C4-2B (cell line): ENCODE measurements around the gene SYCP1.
"Not testable (repeated sequence)": the region's sequence is repeated elsewhere in the genome, so short reads cannot be mapped to it uniquely, and the experiment has no call there.

Experiments used
- H3K27ac ChIP-seq: fragments of 450-650 bp; 2 replicates; pipeline ENCODE4 v1.5.1; 2017
- CTCF ChIP-seq: fragments of 450-650 bp; conservative IDR thresholded peaks from 2 replicates; pipeline ENCODE4 v1.5.1; 2017; ENCODE audit warnings: mild to moderate bottlenecking
- ZFX ChIP-seq: fragments of 450-650 bp; IDR thresholded peaks from 2 replicates; pipeline ENCODE4 v1.6.1; 2017

SYCP1 gene

GRCh38 chr1:114901814-114902213 lies 47.2 kb downstream of the SYCP1 start:
- TF ChIP-seq ZFX, result no peak
- no peak for TF ChIP-seq CTCF
- no peak overlapping the region for H3K27ac ChIP-seq

GRCh38 chr1:114902343-114902742 lies 47.7 kb downstream of the SYCP1 start:
- no peak overlapping the region for H3K27ac ChIP-seq
- TF ChIP-seq ZFX (no peak), CTCF (no peak)

- no peak overlapping the region for H3K27ac ChIP-seq
- TF ChIP-seq ZFX, result no peak
- no peak for TF ChIP-seq CTCF
Observed at GRCh38 chr1:114903480-114903879, 48.8 kb downstream of the SYCP1 start.

- not testable (repeated sequence) for H3K27ac ChIP-seq
Observed at GRCh38 chr1:114915720-114916119, 61.1 kb downstream of the SYCP1 start.

GRCh38 chr1:114926607-114927006 lies 71.9 kb downstream of the SYCP1 start:
- H3K27ac ChIP-seq, result no peak overlapping the region
- TF ChIP-seq CTCF (no peak), ZFX (no peak)

GRCh38 chr1:114927401-114927800 lies 72.7 kb downstream of the SYCP1 start:
- TF ChIP-seq ZFX (no peak), CTCF (no peak)
- no peak overlapping the region for H3K27ac ChIP-seq

GRCh38 chr1:114956570-114956969 lies 101.9 kb downstream of the SYCP1 start:
- H3K27ac ChIP-seq, result no peak overlapping the region

More at GRCh38 chr1:114956570-114956969, 101.9 kb downstream of the SYCP1 start:
- peak; percentile 59 for TF ChIP-seq CTCF
- TF ChIP-seq ZFX, result no peak
